Measurements from ENCODE around the gene DUOX1.

Gene DUOX1

DNA sequence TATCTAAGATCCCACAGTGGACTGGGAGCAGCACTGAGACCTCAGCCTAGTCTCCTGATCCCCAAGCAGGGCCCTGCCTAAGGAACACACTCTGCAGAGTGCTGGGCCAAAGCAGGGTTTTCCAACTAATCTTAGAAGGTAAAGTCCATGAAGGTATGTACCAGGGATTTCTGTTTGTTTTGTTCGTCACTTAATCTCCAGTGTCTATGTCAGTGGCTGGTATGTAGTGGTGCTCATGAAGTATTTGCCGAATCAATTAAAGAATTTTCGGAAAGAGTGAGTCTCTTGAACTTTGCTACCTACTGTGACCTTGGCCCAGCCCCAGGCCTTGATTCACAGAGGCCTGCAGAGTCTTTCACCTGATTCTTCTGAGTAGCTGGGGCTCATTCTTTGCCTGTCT lies 1.7 kb downstream of the DUOX1 start:
- no peaks in the 10 kb centered on the region for H3K4me1 ChIP-seq (ENCODE audit: insufficient read depth, poor library complexity, severe bottlenecking)
- H3K36me3 ChIP-seq (ENCODE audit: low read depth): peaks cover 3% of the 10 kb centered on the region; the same call in 1 of the 2 replicates
- no peak for ATAC-seq (ENCODE audit: low read depth)
- TF ChIP-seq, protein P1, sequence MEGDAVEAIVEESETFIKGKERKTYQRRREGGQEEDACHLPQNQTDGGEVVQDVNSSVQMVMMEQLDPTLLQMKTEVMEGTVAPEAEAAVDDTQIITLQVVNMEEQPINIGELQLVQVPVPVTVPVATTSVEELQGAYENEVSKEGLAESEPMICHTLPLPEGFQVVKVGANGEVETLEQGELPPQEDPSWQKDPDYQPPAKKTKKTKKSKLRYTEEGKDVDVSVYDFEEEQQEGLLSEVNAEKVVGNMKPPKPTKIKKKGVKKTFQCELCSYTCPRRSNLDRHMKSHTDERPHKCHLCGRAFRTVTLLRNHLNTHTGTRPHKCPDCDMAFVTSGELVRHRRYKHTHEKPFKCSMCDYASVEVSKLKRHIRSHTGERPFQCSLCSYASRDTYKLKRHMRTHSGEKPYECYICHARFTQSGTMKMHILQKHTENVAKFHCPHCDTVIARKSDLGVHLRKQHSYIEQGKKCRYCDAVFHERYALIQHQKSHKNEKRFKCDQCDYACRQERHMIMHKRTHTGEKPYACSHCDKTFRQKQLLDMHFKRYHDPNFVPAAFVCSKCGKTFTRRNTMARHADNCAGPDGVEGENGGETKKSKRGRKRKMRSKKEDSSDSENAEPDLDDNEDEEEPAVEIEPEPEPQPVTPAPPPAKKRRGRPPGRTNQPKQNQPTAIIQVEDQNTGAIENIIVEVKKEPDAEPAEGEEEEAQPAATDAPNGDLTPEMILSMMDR (IDR thresholded peaks at IDR 0.05; ENCODE audit: poor library complexity, severe bottlenecking): no peak
- H3K27ac ChIP-seq (ENCODE audit: poor library complexity, severe bottlenecking): no peak overlapping the region
- H3K9me3 ChIP-seq (ENCODE audit: severe bottlenecking): no peaks in the 10 kb centered on the region
- no peaks in the 10 kb centered on the region for H3K27me3 ChIP-seq (ENCODE audit: insufficient read depth, poor library complexity, severe bottlenecking)
- no peak overlapping the region for H3K4me3 ChIP-seq (ENCODE audit: severe bottlenecking)
- DNase-seq (ENCODE audit: low spot score): no peak

DNA sequence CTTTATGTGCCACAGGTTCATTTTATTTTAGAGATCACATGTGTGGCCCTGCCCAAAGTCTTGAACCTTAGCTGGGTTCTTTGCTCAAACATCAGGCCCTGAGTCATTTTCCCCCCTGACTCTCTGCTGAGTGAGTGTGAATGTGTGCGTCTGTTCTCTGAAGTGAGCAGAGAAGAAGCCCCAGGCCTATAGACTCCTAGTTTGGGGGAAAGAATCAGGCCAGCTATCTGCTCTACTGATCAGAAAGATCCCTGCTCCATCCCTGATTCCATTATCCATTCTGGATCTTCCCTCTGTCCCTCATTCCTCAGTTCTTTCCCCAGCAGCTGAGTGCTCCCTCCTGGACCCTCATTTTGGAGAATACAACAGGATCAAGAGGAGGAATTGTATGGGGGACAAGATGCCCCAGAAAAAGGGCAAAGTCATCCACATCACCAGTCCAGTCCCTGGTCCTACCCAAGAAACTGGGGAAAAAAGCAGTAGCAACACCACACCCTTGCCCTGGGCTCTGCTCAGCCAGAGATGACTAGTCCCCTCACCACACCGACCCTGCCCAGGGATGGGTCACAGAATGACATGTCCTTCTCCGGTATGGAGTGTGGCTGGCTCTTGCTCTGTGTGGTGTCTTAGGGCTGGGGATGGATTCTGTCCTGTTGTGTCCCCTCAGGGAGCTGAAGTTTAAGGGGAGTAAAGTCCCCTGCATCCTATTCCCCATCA lies 3.2 kb downstream of the DUOX1 start:
- peaks cover 13% of the 10 kb centered on the region for H3K36me3 ChIP-seq (ENCODE audit: low read depth)
- DNase-seq (ENCODE audit: low spot score): no peak
- H3K4me1 ChIP-seq (ENCODE audit: insufficient read depth, poor library complexity, severe bottlenecking): no peaks in the 10 kb centered on the region
- H3K27ac ChIP-seq (ENCODE audit: poor library complexity, severe bottlenecking): no peak overlapping the region
- TF ChIP-seq, protein P1 (IDR thresholded peaks at IDR 0.05; ENCODE audit: poor library complexity, severe bottlenecking): no peak
- H3K9me3 ChIP-seq (ENCODE audit: severe bottlenecking): no peaks in the 10 kb centered on the region
- H3K27me3 ChIP-seq (ENCODE audit: insufficient read depth, poor library complexity, severe bottlenecking): no peaks in the 10 kb centered on the region
- H3K4me3 ChIP-seq (ENCODE audit: severe bottlenecking): no peak overlapping the region
- no peak for ATAC-seq (ENCODE audit: low read depth)

DNA sequence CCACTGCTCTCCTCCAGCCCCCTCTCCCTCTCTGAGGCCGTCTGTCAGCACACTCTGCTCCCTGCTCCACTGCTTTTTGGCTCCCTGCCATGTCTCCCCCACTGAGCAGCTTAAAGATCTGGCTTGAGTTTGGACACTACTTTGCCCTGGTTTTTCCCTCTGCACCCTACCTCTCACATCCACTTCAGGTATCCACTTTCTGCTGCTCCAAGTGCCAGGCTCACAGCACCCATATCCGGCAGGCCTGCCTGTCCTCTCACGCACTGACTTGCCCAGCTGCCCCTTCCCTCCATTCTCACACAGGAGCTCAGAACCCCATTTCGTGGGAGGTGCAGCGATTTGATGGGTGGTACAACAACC lies 3.7 kb downstream of the DUOX1 start:
- Histone ChIP-seq H3K36me3 (ENCODE audit: low read depth) (peaks cover 17% of the 10 kb centered on the region), H3K9me3 (ENCODE audit: severe bottlenecking) (no peaks in the 10 kb centered on the region), H3K27me3 (ENCODE audit: insufficient read depth, poor library complexity, severe bottlenecking) (no peaks in the 10 kb centered on the region), H3K4me1 (ENCODE audit: insufficient read depth, poor library complexity, severe bottlenecking) (no peaks in the 10 kb centered on the region), H3K4me3 (ENCODE audit: severe bottlenecking) (no peak overlapping the region), H3K27ac (ENCODE audit: poor library complexity, severe bottlenecking) (no peak overlapping the region)
- ATAC-seq (ENCODE audit: low read depth) (no peak), DNase-seq (ENCODE audit: low spot score) (no peak)
- TF ChIP-seq, protein P1 (IDR thresholded peaks at IDR 0.05; ENCODE audit: poor library complexity, severe bottlenecking): no peak

DNA sequence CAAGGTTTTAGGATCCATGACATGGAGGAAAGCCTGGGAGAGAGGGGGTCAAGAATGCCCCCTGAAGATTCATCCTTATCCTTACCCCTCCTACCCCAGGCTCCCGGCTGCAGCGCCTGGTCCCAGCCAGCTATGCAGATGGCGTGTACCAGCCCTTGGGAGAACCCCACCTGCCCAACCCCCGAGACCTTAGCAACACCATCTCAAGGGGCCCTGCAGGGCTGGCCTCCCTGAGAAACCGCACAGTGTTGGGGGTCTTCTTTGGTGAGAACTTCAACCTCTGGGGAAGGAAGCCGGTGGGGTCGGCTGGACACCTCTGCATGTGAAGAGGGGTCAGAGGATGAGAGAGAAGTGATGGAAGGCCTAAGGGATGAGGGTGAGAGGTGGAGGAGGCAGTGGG lies 4.3 kb downstream of the DUOX1 start:
- Histone ChIP-seq H3K9me3 (ENCODE audit: severe bottlenecking) (no peaks in the 10 kb centered on the region), H3K4me3 (ENCODE audit: severe bottlenecking) (no peak overlapping the region), H3K4me1 (ENCODE audit: insufficient read depth, poor library complexity, severe bottlenecking) (no peaks in the 10 kb centered on the region), H3K27ac (ENCODE audit: poor library complexity, severe bottlenecking) (no peak overlapping the region), H3K36me3 (ENCODE audit: low read depth) (peaks cover 17% of the 10 kb centered on the region), H3K27me3 (ENCODE audit: insufficient read depth, poor library complexity, severe bottlenecking) (no peaks in the 10 kb centered on the region)
- ATAC-seq (ENCODE audit: low read depth) (no peak), DNase-seq (ENCODE audit: low spot score) (no peak)
- TF ChIP-seq, protein P1 (IDR thresholded peaks at IDR 0.05; ENCODE audit: poor library complexity, severe bottlenecking): no peak
